H1 (cell line): ENCODE results near the gene NUDT9. TPM values are rescaled to one million over a fixed set of nuclear protein-coding genes. Genes with fewer than 3 reads are reported as not detected.

Experiments used
- CTCF ChIA-PET: fragments of 300-600 bp; sonication (Branson Sonifier 250); formaldehyde crosslinking; loops from one replicate; lab custom pipeline; 2021; ENCODE audit not compliant: partially characterized antibody; lab: Charles Lee
- POLR2A ChIA-PET: fragments of 300-600 bp; sonication (Branson Sonifier 250); formaldehyde crosslinking; loops from one replicate; lab custom pipeline; 2021; ENCODE audit warnings: inconsistent platforms; ENCODE audit not compliant: partially characterized antibody; lab: Charles Lee
- DNase-seq, 2 experiments: peaks; one replicate each; pipeline versions ENCODE4 v3.0.0 to v3.0.0-alpha.2; 2010 to 2022; ENCODE audit warnings: low spot score in 2 of 2, low read depth in 1 of 2, mixed read lengths in 1 of 2
- FAIRE-seq: peaks from 2 replicates; lab custom pipeline; 2011; peaks lifted over from hg19 to GRCh38; lab: Jason Lieb, UNC
- H2AFZ ChIP-seq: 2 replicates; pipeline ENCODE4 v1.8.1; 2012; ENCODE audit warnings: low read length, inconsistent platforms
- H2AK5ac ChIP-seq: 2 replicates; pipeline ENCODE4 v1.6.1; 2013; ENCODE audit warnings: low read depth, low read length
- H2BK120ac ChIP-seq: replicated peaks from 2 replicates; pipeline ENCODE3; 2013; ENCODE audit warnings: low read depth, low read length, inconsistent platforms
- H2BK12ac ChIP-seq: 2 replicates; pipeline ENCODE4 v1.6.1; 2013; ENCODE audit warnings: low read depth, low read length
- H2BK15ac ChIP-seq: 2 replicates; pipeline ENCODE4 v1.6.1; 2013; ENCODE audit warnings: low read length
- H2BK20ac ChIP-seq: 2 replicates; pipeline ENCODE4 v1.6.1; 2013; ENCODE audit warnings: low read length
- H2BK5ac ChIP-seq: 2 replicates; pipeline ENCODE4 v1.6.1; 2013; ENCODE audit warnings: low read depth, low read length
- H3K14ac ChIP-seq: 2 replicates; pipeline ENCODE4 v1.6.1; 2013; ENCODE audit warnings: inconsistent platforms; ENCODE audit not compliant: insufficient read length
- H3K18ac ChIP-seq: 2 replicates; pipeline ENCODE4 v1.6.1; 2013; ENCODE audit warnings: low read length; ENCODE audit errors: extremely low read depth
- H3K23ac ChIP-seq: 2 replicates; pipeline ENCODE4 v1.6.1; 2013; ENCODE audit warnings: inconsistent platforms; ENCODE audit not compliant: insufficient read length
- H3K23me2 ChIP-seq: 2 replicates; pipeline ENCODE4 v1.6.1; 2013; ENCODE audit warnings: low read depth, low read length
- H3K27ac ChIP-seq: 2 replicates; pipeline ENCODE4 v1.6.1; 2011; ENCODE audit warnings: low read depth, low read length, inconsistent platforms
- H3K27me3 ChIP-seq, 4 experiments: replicated peaks in 1 of 4; 1 replicate in 1 of 4; 2 replicates in 3 of 4; pipeline versions ENCODE4 v1.6.1 to v1.8.1; 2011 to 2013; ENCODE audit warnings: low read length in 3 of 4, mild to moderate bottlenecking in 3 of 4, inconsistent platforms in 2 of 4, mixed read lengths in 2 of 4, moderate library complexity in 1 of 4; ENCODE audit not compliant: control insufficient read depth in 3 of 4, insufficient read depth in 3 of 4; ENCODE audit errors: extremely low read depth in 1 of 4
- H3K36me3 ChIP-seq, 4 experiments: 2 replicates each; pipeline versions ENCODE4 v1.6.1 to v1.8.1; 2011 to 2013; ENCODE audit warnings: mild to moderate bottlenecking in 4 of 4, low read length in 3 of 4, moderate library complexity in 2 of 4, control low read depth in 1 of 4, inconsistent platforms in 1 of 4; ENCODE audit not compliant: insufficient read depth in 4 of 4, control insufficient read depth in 2 of 4
- H3K4ac ChIP-seq: replicated peaks from 2 replicates; pipeline ENCODE3; 2013; ENCODE audit warnings: low read length, low read depth, mixed read lengths, inconsistent platforms; ENCODE audit not compliant: insufficient read length
- H3K4me1 ChIP-seq, 4 experiments: replicated peaks in 1 of 4; 1 replicate in 1 of 4; 2 replicates in 3 of 4; pipeline versions ENCODE4 v1.6.1 to v1.8.1; 2011 to 2013; ENCODE audit warnings: low read length in 3 of 4, inconsistent platforms in 2 of 4, mixed read lengths in 1 of 4; ENCODE audit not compliant: insufficient read depth in 4 of 4, control insufficient read depth in 3 of 4
- H3K4me2 ChIP-seq, 2 experiments: 2 replicates each; pipeline versions ENCODE4 v1.6.1 to v1.8.1; 2011 to 2013; ENCODE audit warnings: low read depth in 2 of 2, low read length in 2 of 2, control low read depth in 1 of 2, inconsistent platforms in 1 of 2, mild to moderate bottlenecking in 1 of 2; ENCODE audit not compliant: insufficient read depth in 1 of 2
- H3K4me3 ChIP-seq, 4 experiments: fragments of 200-600, 300-600 bp in 1 of 4; sonication (generic), shearing (Covaris generic), sonication (Bioruptor Twin) in 1 of 4; 2 replicates each; pipeline versions ENCODE4 v1.5.1 to v1.8.1; 2011 to 2016; ENCODE audit warnings: low read length in 4 of 4, low read depth in 3 of 4, control low read depth in 2 of 4, inconsistent platforms in 2 of 4, mild to moderate bottlenecking in 2 of 4, mixed read lengths in 1 of 4, moderate library complexity in 1 of 4; ENCODE audit not compliant: insufficient read depth in 2 of 4; ENCODE audit errors: extremely low read depth in 1 of 4
- H3K56ac ChIP-seq: replicated peaks from 2 replicates; pipeline ENCODE3; 2013; ENCODE audit warnings: low read depth, mild to moderate bottlenecking, mixed read lengths, low read length, inconsistent platforms; ENCODE audit not compliant: insufficient read length
- H3K79me1 ChIP-seq: 2 replicates; pipeline ENCODE4 v1.6.1; 2013; ENCODE audit warnings: low read depth, low read length, control low read depth
- H3K79me2 ChIP-seq, 2 experiments: 2 replicates each; pipeline versions ENCODE4 v1.6.1 to v1.8.1; 2012 to 2013; ENCODE audit warnings: low read length in 2 of 2, mild to moderate bottlenecking in 2 of 2, inconsistent platforms in 1 of 2; ENCODE audit not compliant: insufficient read depth in 2 of 2, control insufficient read depth in 1 of 2
- H3K9ac ChIP-seq, 4 experiments: replicated peaks in 1 of 4; 1 replicate in 1 of 4; 2 replicates in 3 of 4; pipeline versions ENCODE4 v1.6.1 to v1.8.1; 2011 to 2013; ENCODE audit warnings: low read depth in 3 of 4, low read length in 3 of 4, control low read depth in 2 of 4, mild to moderate bottlenecking in 2 of 4, moderate library complexity in 2 of 4, inconsistent platforms in 1 of 4; ENCODE audit errors: extremely low read depth in 1 of 4
- H3K9me3 ChIP-seq, 2 experiments: 2 replicates each; pipeline versions ENCODE4 v1.6.1 to v1.8.1; 2012 to 2013; ENCODE audit warnings: mild to moderate bottlenecking in 2 of 2, moderate library complexity in 2 of 2, control low read depth in 1 of 2, inconsistent platforms in 1 of 2, low read depth in 1 of 2, low read length in 1 of 2, mixed read lengths in 1 of 2; ENCODE audit not compliant: insufficient read depth in 2 of 2
- H4K20me1 ChIP-seq, 2 experiments: replicated peaks in 1 of 2; 2 replicates each; pipeline versions ENCODE3 to v1.8.1; 2011 to 2013; ENCODE audit warnings: inconsistent platforms in 2 of 2, low read length in 2 of 2, mild to moderate bottlenecking in 1 of 2; ENCODE audit not compliant: insufficient read depth in 2 of 2, control insufficient read depth in 1 of 2
- H4K5ac ChIP-seq: 2 replicates; pipeline ENCODE4 v1.6.1; 2013; ENCODE audit warnings: low read length, low read depth, mixed read lengths, inconsistent platforms; ENCODE audit not compliant: insufficient read length
- H4K8ac ChIP-seq: 2 replicates; pipeline ENCODE4 v1.8.0; 2013; ENCODE audit warnings: mild to moderate bottlenecking, moderate library complexity, low read length, inconsistent platforms; ENCODE audit not compliant: insufficient read depth; ENCODE audit errors: extremely low read depth
- H4K91ac ChIP-seq: replicated peaks from 2 replicates; pipeline ENCODE3; 2013; ENCODE audit warnings: low read length, mixed read lengths, inconsistent platforms; ENCODE audit not compliant: insufficient read length
- BACH1 ChIP-seq: IDR thresholded peaks from 2 replicates; pipeline ENCODE4 v1.6.1; 2012; ENCODE audit warnings: low read length, improper control_type of control experiment
- CBX5 ChIP-seq: fragments of 300-800, 300-1000 bp; sonication (generic); IDR thresholded peaks from 2 replicates; pipeline ENCODE4 v1.7.1; 2016; ENCODE audit warnings: antibody characterized with exemption, low read length, low read depth
- CREB1 ChIP-seq: IDR thresholded peaks from 2 replicates; pipeline ENCODE4 v1.6.1; 2012; ENCODE audit warnings: inconsistent platforms
- CTCF ChIP-seq, 3 experiments: IDR thresholded peaks; 1 replicate in 2 of 3; 2 replicates in 1 of 3; pipeline versions ENCODE4 v1.5.1 to v1.6.1; 2011; ENCODE audit warnings: low read length in 3 of 3, mild to moderate bottlenecking in 3 of 3, inconsistent platforms in 2 of 3, low read depth in 1 of 3, moderate library complexity in 1 of 3; ENCODE audit not compliant: insufficient read depth in 1 of 3; ENCODE audit errors: control extremely low read depth in 1 of 3
- TCF12 ChIP-seq: IDR thresholded peaks from 2 replicates; pipeline ENCODE4 v1.6.1; 2011; ENCODE audit warnings: low read depth, mild to moderate bottlenecking, low read length
- WGBS, 2 experiments: shearing (Covaris generic) in 1 of 2; methylation state at CpG; one replicate each; pipeline versions ENCODE4 v1.1.6 to v1.1.7; 2013 to 2015; ENCODE audit warnings: low lambda C conversion rate in 2 of 2, mixed read lengths in 2 of 2, inconsistent platforms in 1 of 2, low coverage in 1 of 2, missing lambda C conversion rate in 1 of 2; ENCODE audit not compliant: insufficient replicate concordance in 2 of 2, insufficient coverage in 1 of 2, insufficient read length in 1 of 2; ENCODE audit errors: extremely low coverage in 1 of 2, missing lambda C conversion rate in 1 of 2; 5-methylcytosine and 5-hydroxymethylcytosine counted together
- polyA plus RNA-seq, 7 experiments: library from polyadenylated mRNA; depleted of rRNA in 3 of 7; stranded (reverse) in 5 of 7; unstranded in 2 of 7; fragments of >200 nt in 5 of 7; fragments of 200-250 nt in 2 of 7; gene quantifications; 1 replicate in 5 of 7; 2 replicates in 1 of 7; 4 replicates in 1 of 7; pipeline versions ENCODE4 v1.2.1 to v1.2.3, GENCODE V29; 2011 to 2013; ENCODE audit warnings: missing spikeins in 2 of 7, mixed read lengths in 2 of 7
- total RNA-seq: library from RNA; stranded (reverse); fragmentation: NEBNext Ultra II Directional; extraction: Animal tissue kit (Norgen Biotek cat#: 25700); gene quantifications from 2 replicates; pipeline ENCODE4 v1.2.1, GENCODE V29; 2021

NUDT9 gene
- total and polyA plus RNA-seq, 2 of the 8 experiments (the other 6 are each of a cell fraction or from before 2014, with no cell fraction given) = 13.2 to 27.6 TPM

GRCh38 chr4:87409420-87409939 is 12.9 kb upstream of the NUDT9 start:
- peaks cover 0 to 4% (median 0%) of the 10 kb centered on the region in 4 experiments; a peak in 2 of 7 replicates for H3K4me1 ChIP-seq
- no peak overlapping the region for H2BK120ac ChIP-seq
- H3K36me3 ChIP-seq = no peaks in the 10 kb centered on the region
- no peak overlapping the region for H4K91ac ChIP-seq
- ChIA-PET POLR2A (no interaction called here), CTCF (interaction anchor here (1.0 to 1.5 kb wide), 3 partner anchors 12 to 56 kb away, joined by 3 to 4 read pairs (median 3); no protein-coding TSS in a partner anchor)
- no peaks in the 10 kb centered on the region for H3K23me2 ChIP-seq
- H2AK5ac ChIP-seq = no peak overlapping the region
- H3K23ac ChIP-seq = no peak overlapping the region
- H2BK5ac ChIP-seq = no peak overlapping the region
- no peak overlapping the region for H4K8ac ChIP-seq
- no peaks in the 10 kb centered on the region for H4K20me1 ChIP-seq
- no peak overlapping the region for H3K4me2 ChIP-seq
- H3K27me3 ChIP-seq = no peaks in the 10 kb centered on the region
- no peak overlapping the region for H3K14ac ChIP-seq
- FAIRE-seq (no peak), DNase-seq (no peak)
- no peak overlapping the region for H2BK15ac ChIP-seq
- H3K79me1 ChIP-seq = no peaks in the 10 kb centered on the region
- TF ChIP-seq CTCF (IDR thresholded peaks at IDR 0.05; ENCODE audit: control extremely low read depth in 1 of 3, insufficient read depth in 1 of 3, low read depth in 1 of 3, low read length in 3 of 3) = no peak
- TF ChIP-seq CBX5 = no peak
- TF ChIP-seq CREB1 = no peak
- TF ChIP-seq BACH1 = no peak
- no peak for TF ChIP-seq TCF12
- H3K56ac ChIP-seq = no peak overlapping the region
- H2AFZ ChIP-seq = no peak overlapping the region
- H3K4me3 ChIP-seq = no peak overlapping the region
- no peak overlapping the region for H3K4ac ChIP-seq
- 91% methylated on average over 3 of the region's 3 CpGs; no CpG with 5 or more reads in 1 of the 2 experiments for WGBS, 2 experiments
- H2BK12ac ChIP-seq = no peak overlapping the region
- no peaks in the 10 kb centered on the region for H3K79me2 ChIP-seq
- no peak overlapping the region for H4K5ac ChIP-seq
- H2BK20ac ChIP-seq = no peak overlapping the region
- H3K9ac ChIP-seq = no peak overlapping the region
- no peaks in the 10 kb centered on the region for H3K9me3 ChIP-seq
- no peak overlapping the region for H3K18ac ChIP-seq
- H3K27ac ChIP-seq = no peak overlapping the region
